HG02973 (cell line): ENCODE data around the gene SCNM1.
A peak's percentile ranks its signal among the peaks of the same experiment; 100 is the strongest.

ENCODE experiments used
- ATAC-seq: cut with Tn5 transposase; IDR thresholded peaks from one replicate; pipeline ENCODE4 v1.9.1; 2021; ENCODE audit warnings: moderate library complexity; ENCODE audit not compliant: unreplicated experiment

Gene SCNM1

GRCh38 chr1:151165738-151166504 is at the start of gene SCNM1, which contains the start of gene LYSMD1:
SCNM1 (plus strand) TSS chr1:151166144; CDS start chr1:151166153, 9 bp downstream.
LYSMD1 (minus strand) TSS chr1:151165902; CDS start chr1:151165258, 644 bp downstream.
- ATAC-seq: peak; percentile 73

DNA sequence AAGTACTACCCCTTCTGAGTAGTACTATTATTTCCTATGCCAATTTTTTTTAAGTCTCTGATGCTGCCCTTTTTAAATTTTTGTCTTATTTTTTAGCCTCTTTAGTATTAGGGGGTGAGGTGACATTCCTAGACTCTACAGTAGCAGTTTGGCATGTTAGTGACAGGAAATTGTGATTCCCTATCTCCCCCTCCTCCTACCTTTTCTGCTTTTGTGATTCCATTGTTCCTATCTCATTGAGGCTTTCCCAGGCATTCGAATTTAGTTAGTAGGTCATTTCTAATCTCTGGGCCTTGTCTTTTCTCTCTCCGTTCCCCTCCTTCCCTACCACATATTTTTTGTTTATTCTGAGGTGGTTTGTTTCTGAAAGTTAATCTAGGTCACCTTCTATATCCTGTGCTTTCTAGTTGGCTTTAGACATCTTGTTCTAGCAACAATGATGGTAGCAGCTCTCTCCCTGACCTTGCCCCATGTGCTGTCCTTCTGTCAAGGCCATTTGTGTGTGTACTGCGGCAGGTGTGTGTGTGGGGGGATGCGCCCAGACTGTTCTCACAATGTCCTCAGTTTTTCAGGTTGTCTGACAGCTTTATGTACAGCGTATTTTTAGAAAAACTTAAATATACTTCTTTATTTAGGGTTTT is 41.1 kb upstream of the SCNM1 start:
- ATAC-seq: no peak

DNA sequence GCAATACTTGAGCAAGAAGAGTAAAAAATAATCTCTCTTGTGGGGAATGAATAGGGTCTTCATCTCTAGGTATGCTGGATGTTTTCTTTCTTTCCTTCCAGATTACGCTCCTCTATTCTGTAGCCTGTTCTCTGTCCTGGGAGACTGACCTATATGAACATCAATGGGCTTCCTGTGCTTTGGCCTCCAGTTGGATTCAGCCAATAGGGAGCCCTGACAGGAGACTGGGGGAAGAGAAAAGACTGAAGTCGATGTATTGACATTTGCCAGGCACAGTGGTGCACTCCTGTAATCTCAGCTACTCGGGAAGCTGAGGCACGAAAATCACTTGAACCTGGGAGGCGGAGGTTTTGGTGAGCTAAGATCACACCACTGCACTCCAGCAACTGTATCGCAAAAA is 37.1 kb upstream of the SCNM1 start:
- ATAC-seq: no peak

DNA sequence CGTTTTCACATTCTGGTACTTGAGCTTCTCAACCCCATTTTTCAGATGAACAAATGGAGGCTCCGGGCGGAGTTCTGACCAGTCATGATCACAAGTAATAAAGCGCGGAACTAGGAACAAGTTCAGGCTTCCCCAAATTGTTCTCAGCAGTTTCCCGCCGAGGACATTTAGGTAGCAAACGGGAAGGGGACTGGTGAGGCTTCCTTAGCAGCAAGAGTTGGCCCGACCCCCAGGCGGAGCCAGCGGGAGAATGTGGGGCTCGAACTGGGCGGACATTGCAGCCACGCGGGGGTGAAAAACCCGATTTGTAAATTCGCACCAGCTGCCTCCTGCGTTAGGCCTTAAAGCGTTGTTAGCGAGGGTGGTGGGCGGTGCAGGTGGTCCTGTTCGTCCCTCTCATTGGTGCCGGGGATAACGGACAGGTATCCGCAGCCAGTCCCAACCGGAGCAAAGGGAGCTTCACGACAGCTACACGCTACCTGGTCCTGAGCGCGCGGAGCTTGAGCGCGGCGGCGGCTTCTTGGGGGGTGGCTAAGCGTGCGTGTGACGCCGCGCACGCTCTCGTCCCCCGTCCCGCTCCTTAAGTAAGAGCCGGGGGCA is 34.9 kb upstream of the SCNM1 start:
- peak; percentile 86 for ATAC-seq

- ATAC-seq: no peak
These were observed 34.1 kb upstream of the SCNM1 start for GRCh38 chr1:151131701-151132334.

- no peak for ATAC-seq
These were observed 33.5 kb upstream of the SCNM1 start for GRCh38 chr1:151132335-151133017.

- ATAC-seq: no peak
These were observed 32.7 kb upstream of the SCNM1 start for GRCh38 chr1:151133018-151133806.

DNA sequence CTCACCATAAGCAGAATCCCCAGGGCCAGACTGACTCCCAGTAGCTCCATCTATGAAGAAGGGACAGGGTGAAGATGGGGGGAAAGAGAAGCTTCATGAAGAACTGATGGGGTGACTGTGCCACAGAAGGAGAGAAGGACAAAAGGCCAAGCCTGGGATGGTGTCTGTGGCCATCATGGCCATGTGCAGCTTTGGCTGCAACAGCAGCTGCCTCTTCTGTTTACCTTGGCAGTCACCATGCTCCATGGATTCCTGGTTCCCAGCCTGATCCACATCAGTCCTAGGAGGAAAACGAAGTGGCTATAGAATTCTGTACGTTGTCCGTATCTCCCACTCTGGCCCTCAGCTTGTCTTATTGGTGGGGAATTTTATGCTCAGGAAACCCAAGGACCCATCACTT is 31.5 kb upstream of the SCNM1 start:
- ATAC-seq: no peak

- no peak for ATAC-seq
These were observed 31.0 kb upstream of the SCNM1 start for GRCh38 chr1:151134991-151135390.

GRCh38 chr1:151135433-151136385 is 30.2 kb upstream of the SCNM1 start:
- no peak for ATAC-seq

- ATAC-seq: no peak
These were observed 28.2 kb upstream of the SCNM1 start for GRCh38 chr1:151137789-151138188.

DNA sequence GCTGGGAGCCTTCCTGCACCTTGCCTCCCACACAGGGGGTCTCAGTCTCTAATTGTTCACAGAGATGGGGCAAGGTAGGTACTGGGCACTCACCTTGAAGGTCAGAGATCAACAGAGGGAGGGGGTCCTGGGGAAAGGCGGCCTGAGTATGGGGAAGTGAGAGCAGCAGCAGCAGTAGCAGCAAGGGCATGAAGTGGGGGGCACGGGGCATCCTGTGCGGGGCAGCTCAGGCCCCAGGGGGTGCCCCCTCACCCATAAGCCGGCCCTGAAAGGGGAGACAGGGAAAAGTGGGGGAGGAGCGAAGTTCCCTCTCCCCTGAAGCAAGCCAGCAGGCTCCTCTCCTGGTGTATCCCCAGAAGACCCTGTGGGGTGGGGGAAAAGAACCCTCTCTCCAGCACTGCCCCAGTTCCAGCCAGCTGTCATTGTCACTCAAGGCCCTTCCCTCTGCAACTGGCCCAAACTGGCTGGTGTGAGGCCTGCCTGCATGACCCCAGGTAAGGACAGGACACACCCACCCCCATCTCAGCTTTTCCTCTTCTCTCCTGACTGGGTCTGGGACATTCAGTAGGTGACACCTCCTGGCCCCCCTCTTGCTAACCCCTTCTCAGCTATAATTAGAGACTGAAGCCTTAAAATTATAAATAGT is 23.4 kb upstream of the SCNM1 start:
- ATAC-seq: no peak

GRCh38 chr1:151143057-151143435 is 22.9 kb upstream of the SCNM1 start:
- ATAC-seq: no peak

DNA sequence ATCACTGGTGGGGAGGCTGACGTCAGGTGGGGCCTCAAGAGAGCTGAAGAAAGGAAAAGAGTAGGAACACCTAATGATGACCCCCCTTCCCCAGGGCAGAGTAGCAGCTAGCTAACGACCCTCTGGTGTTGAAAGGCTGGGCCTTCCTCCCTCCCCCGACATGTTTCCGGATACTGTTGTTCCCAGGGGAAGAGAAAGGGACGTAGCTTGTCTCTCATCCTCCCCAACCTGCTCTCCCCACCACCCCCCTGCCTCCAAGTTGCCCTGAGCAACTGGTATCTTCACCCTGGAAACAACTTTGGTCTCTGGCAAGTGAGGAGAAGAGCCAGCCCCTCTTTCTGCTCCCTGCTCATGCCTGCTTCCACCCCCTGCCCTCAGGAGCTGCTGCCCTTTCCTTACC is 22.0 kb upstream of the SCNM1 start:
- no peak for ATAC-seq

- no peak for ATAC-seq
These were observed 21.3 kb upstream of the SCNM1 start for GRCh38 chr1:151144474-151145303.

DNA sequence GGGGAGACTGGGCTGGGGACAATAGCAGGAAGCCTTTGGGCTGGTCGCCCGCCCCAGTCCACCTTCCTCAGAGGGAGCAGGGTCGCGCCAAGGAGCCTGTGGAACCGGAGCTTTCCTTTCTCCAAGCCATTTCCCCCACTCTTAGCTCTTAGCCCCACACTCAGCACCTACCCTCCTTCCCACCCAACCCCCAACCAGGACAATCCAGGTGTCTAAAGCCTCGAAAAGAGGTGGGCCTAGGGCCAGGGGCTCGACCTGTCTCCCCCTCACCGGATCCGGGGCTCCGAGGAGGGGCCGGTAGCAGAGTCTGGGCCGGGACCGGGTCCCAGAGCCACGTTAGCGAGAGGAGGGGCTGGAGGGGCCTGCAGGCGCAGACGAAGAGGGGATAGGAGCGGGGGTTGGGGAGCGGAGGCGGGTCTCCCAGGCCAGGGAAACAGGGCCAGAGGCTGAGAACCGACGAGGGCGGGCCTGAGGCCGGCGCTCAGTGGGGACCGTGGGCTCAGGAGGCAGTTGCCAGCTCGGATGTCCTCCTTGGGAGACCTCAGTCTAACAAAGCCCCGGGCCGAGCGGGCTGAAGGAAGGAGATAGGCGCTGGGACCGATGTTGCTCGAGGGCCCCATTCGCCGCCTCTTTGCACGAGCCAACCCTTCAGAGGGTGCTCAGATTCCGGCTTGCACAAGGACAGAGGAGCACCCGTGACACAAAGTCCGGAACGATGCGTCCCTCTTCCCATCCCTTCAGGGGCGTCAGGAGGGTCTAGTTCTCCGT is 20.5 kb upstream of the SCNM1 start:
- no peak for ATAC-seq

- no peak for ATAC-seq
These were observed 19.9 kb upstream of the SCNM1 start for GRCh38 chr1:151146072-151146411.
